NCI-H2196 (cell line): ENCODE measurements around the gene SEPHS1.
"Not testable (repeated sequence)": the region's sequence is repeated elsewhere in the genome, so short reads cannot be mapped to it uniquely, and the experiment has no call there.

ENCODE experiments used
- DNase-seq: peaks from one replicate; lab custom pipeline; 2025; ENCODE audit not compliant: unreplicated experiment; lab: John Stamatoyannopoulos, UW

SEPHS1 gene, protein sequence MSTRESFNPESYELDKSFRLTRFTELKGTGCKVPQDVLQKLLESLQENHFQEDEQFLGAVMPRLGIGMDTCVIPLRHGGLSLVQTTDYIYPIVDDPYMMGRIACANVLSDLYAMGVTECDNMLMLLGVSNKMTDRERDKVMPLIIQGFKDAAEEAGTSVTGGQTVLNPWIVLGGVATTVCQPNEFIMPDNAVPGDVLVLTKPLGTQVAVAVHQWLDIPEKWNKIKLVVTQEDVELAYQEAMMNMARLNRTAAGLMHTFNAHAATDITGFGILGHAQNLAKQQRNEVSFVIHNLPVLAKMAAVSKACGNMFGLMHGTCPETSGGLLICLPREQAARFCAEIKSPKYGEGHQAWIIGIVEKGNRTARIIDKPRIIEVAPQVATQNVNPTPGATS

DNA sequence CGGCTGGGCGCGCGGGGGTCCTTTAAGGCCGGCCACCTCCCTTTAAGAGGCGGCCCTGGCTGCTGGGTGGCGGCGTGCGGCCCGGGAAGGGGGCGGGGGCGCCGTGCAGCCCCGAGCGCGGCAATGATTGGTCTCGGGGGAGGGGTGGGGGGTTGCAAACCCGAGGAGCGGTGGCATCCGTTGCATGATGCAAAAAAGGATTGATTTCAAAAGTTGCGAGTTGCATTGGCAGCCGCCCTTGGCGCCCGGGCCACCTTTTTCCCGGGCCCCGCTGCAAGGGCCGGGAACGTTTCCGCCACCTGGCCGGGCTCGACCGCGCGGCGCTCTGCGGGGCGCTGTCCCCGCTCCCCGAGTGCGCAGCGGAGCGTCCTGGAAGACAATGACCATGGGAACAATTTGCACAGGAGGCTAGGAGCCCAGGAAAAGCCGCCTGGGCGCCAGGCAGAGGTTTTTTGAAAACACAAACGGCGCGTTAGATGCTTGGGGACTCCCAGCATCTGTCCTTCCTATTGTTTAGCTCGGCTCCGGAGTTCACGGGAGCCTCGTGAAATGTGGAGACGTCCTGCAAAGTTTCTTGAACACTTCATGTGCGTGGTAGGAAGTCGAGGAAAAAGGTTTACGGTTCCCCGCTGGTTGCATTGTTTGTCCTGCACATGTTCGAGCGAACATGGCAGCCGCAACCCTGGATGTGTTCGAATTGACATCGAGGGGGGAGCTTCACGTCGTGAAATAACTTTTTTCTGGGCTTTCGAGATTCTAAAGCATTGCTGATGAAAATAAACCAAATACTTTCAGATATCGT, at the start of gene SEPHS1:
SEPHS1 (minus strand) TSS at position 78 of the 802 bp plus-strand sequence. CDS start 3,343 bp downstream, outside the sequence.
- peak; percentile 44 for DNase-seq

DNA sequence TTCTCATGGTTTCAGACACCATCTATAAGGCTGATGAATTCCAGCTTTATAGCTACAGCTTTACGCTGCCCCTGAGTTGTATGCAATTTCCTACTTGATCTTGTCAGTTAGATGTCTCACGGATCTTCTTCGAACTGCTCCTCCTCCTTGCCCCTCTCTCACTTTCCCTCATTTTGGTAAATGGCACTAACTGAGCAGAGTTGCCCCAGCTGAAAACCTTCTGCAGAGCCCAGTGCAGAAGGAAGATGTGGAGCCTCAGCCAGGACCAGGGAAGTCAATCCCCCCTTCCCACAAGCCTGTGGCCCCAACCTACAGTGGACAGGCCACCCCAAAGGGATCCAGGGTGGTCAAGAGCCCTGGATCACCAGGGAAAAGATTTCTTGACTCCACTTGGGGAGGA, 49.0 kb upstream of the SEPHS1 start:
- no peak for DNase-seq

DNA sequence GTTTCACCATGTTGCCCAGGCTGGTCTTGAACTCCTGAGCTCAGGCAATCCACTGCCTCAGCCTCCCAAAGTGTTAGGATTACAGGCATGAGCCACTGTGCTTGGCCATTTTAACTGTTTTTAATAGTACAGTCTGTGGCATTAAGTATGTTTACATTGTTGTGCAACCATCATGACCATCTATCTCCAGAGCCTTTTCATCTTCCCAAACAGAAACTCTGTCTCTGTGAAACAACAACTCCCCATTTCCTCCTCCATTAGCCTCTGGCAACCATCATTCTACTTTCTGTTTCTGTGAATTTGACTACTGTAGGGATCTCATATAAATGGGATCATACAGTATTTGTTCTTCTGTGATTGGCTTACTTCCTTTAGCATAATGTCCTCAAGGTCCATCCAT, 48.3 kb upstream of the SEPHS1 start:
- no peak for DNase-seq

DNA sequence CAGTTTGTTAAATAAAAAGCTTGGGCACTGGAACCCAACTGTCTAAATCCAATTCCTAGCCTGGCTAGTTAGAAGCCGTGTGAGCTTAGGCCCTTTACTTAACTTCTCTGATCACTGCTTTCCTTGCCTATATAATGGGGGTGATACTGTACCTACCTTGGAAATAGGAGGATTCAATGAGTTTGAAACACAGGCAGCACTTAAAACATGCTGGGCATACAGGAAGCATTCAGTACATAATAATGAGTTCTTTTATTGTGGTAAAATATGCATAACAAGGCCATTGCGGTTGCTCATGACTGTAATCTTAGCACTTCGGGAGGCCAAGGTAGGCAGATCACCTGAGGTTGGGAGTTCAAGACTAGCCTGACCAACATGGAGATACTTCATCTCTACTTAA, 47.4 kb upstream of the SEPHS1 start:
- no peak for DNase-seq

DNA sequence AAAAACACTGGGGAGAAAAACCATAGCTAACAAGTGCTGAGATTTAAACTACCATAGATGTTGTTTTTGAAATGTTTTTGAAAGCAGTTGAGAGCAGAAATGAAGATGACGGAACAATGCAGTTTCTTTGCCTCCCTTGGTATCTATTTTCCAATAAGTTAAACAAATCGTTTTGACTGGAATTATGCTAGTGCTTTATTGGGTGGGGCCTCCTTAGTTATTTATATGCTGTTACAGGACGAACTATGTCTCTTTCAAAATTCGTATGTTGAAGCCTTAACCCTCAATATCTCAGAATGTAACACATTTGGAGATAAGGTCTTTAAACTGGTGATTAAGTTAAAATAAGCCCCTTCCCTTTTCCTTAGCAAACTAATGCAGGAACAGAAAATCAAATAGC, 45.5 kb upstream of the SEPHS1 start:
- no peak for DNase-seq

DNA sequence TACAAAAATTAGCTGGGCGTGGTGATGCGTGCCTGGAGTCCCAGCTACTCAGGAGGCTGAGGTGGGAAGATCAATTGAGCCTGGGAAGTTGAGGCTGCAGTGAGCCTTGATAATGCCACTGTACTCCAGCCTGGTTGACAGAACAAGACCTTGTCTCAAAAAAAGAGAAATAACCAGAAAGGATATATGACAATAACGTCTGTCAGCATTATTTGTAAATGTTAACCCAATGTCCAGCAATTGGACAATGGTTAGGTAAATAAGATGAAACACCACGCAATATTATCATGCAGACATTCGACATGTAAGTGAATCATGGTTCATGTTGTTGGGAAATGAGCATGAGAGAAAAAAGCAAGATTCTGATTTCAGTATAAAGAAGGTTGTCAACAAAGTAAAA, 44.6 kb upstream of the SEPHS1 start:
- no peak for DNase-seq

DNA sequence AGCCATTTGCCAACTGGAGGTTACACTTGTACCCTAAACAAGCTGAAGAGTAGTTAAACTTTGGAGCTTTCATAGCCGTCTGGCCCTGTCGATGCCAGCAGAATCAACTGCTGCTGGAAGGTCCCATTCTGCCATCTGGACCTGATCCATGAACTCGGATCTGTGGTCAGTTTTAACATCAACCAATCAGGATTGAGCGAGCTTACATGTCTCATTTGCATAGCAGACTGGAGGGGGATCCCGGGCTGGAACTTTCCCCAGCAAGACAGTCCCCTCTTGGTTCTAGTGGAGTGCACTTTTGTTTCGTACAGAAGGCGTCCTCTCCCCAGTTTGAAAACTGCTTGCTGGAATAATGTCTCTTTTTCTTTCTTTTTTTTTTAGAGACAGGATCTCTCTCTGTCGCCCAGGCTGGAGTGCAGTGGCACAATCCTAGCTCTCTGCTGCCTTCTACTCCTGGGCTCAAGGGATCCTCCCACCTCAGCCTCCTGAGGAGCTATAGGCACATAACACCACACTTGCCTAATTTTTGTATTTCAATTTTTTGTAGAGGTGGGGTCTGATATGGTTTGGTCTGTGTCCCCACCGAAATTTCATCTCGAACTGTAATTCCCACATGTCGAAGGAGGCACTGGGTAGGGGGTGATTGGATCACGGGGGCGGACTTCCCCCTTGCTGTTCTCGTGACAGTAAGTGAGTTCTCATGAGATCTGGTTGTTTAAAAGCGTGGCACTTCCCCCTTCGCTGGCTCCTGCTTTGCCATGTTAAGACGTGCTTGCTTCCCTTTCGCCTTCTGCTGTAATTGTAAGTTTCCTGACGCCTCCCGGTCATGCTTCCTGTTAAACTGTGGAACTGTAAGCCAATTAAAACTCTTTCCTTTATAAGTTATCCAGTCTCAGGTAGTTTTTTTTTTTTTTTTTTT, 42.8 kb upstream of the SEPHS1 start:
- no peak for DNase-seq

DNA sequence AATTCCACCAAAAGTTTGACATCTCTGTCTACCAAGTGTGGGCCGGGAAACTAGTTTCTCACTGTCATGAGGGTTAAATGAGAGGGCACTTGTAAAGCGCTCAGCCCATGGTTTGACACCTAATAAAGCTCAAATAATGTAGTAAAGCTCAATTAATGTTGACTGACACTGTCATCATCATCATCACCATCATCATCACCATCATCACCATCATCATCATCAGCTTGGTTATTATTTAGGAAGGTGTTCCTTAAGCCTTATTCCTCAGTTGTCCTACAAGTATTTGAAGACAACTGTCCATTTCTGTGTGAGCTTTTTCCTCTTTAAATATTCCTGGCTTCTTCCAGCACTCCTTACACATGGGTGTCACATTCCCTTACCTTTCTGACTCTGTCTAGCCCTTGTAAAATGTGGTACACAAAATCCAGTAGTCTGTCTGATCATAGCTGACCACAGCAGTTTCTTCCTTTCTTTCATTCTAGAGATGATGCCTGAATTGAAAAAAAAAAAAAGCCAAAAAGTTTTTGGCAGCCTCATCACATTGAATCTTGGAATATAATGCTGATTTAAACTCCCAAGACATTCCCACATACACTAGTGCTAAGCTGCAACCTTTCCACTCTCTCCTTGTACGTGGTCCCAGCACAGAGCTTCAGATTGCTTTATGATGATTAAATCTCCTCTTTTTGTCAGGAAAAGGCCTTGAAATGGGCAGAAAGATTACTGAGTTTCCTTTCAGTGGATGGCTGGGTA, 40.6 kb upstream of the SEPHS1 start:
- DNase-seq: no peak

DNA sequence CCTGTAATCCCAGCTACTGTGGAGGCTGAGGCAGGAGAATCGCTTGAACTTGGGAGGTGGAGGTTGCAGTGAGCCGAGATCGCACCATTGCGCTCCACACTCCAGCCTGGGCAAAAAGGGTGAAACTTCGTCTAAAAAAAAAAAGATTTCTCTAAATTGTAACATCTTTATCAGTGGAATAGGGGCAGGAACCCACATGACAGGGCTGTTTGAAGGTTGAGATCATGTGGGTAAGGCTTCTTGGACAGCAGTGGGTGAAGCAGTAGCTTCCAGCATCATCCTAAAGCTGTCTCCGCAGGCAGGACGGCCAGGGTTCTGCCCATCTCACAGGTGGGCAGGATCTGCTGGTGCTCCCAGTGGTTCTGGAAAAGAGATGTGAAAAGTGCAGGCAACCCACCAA, 37.9 kb upstream of the SEPHS1 start:
- DNase-seq: no peak

DNA sequence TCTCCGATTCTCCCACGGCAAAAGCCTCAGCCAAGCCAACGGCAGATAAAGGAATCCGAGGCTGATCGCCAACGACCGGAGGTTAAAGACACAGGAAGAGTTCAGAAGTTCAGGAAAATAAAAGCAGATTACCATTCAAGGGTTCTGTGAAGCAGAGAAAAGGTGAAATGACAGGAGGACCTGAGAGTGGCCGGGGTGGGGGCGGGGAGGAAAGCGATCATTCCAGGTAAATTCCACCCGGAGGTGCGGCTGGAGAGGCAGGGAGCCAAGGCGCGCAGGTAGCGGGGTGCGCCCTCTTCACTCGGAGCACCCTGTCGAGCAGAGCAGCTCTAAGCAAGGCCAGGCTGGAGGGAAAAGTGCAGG, 35.3 kb upstream of the SEPHS1 start:
- DNase-seq: no peak

DNA sequence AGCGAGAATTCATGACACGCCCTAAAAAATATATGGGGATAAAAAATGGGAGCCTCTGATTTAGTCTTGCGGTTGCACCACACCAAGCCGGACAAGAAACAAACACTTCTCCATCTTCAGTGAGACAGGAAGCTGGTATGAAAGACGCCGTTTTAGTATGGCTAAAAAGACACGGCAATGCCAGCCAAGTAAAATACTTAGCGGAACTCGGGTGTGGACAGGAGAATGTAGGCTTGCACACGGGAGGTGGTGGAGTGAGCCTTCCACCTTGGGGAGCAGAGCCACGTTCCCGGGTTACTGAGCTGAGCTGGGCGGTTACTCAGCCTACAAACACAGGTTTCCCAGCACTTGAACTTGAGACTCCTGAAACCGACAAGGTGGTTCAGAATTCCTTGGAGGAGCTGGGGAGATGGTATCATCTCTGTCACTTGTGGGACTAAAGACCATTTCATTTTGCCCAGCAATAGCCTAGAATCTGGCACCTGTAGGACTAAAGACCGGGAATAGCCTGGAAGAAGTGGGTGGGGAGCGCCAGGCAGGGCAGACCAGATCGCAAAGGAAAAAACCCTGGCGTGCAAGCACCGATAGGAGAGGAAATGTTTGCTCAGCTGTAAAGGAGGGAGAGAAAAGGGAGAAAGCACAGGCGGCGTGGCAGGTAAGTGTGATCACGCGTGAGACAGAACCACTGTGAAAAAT, 34.8 kb upstream of the SEPHS1 start:
- DNase-seq: no peak

DNA sequence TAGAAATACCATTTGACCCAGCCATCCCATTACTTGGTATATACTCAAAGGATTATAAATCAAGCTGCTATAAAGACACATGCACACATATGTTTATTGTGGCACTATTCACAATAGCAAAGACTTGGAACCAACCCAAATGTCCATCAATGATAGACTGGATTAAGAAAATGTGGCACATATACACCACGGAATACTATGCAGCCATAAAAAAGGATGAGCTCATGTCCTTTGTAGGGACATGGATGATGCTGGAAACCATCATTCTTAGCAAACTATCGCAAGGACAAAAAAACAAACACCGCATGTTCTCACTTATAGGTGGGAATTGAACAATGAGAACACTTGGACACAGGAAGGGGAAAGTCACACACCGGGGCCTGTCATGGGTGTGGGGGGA, 31.0 kb upstream of the SEPHS1 start:
- not testable (repeated sequence) for DNase-seq

DNA sequence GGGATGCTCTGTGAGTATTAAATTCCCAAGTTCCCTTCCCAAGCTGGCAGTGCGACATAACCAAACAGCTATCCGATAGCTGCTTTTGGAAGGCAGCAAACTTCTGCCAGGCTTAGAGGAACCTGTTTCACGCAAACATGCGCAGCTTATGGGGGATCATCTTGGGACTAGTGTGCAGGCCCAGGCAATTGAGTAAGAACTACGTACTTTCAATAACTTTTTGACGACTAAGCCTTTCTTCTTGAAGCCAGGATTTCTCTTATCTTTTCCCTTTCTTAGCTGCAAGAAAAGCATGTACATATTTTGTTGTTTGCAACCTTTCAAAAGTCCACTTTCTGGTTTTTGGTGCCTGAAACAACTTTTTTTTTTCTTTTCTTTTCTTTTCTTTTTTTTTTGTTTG, 28.7 kb upstream of the SEPHS1 start:
- DNase-seq: no peak

DNA sequence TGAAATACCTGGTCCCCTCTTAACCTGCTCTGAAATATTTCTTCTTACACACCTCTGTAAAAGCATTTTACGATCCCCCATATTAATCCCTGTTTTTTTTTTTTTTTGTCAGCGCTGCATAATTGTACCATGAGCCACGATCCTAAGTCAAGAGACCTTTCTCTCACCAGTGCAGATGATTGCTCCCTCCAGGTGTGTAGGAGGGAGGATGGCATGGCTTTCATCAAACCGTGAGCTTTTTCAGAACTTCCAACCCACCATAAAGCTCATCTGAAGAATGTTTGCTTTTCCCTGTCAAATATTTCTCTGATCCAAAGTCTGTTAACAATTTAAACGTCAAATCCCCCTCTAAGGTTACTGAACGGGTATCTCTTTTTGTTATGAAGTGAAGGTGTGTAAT, 28.2 kb upstream of the SEPHS1 start:
- no peak for DNase-seq

DNA sequence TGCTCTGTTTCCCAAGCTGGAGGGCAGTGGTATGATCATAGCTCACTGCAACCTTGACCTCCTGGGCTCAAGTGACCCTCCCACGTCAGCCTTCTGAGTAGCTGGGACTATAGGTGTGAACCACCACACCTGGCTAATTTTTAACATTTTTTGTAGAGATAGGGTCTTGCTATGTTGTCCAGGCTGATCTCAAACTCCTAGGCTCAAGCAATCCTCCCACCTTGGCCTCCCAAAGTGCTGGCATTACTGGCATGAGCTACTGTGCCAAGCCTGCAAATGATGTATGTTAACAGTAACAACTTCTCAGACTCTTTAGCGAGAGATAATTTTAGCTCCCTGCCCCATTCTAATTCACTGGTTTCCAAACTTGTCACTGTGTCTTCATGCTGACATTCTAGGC, 27.7 kb upstream of the SEPHS1 start:
- no peak for DNase-seq

DNA sequence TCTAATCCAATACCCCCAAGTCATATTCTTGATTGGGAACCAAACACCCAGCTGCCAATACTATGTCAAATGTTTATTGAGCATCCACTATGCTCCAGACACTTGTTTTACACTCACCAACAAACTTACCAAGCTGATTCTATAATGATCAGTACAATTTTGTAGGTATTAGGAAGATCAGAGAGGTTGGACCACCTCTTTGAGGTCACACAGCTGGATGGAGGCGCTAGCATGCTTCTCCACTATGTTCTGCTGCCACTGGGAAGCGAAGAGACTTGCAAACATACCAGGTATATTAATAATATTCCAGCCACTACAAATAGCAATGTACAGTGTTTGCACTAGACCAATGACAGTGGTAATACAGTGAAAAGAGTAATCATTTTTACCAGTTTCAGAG, 25.6 kb upstream of the SEPHS1 start:
- no peak for DNase-seq

DNA sequence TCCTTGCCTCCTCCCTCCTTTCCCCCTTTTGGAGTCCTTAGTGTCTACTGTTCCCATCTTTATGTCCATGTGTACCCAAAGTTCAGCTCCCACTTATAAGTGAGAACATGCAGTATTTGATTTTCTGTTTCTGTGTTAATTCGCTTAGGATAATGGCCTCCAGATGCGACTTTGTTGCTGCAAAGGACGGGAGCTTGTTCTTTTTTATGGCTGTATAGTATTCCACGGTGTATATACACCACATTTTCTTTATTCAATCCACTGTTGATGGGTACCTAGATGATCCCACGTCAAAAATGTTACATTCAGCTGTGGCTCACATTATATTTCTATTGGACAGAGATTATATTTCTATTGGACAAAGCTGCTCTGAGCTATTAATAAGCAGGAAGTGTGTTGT, 24.4 kb upstream of the SEPHS1 start:
- no peak for DNase-seq

DNA sequence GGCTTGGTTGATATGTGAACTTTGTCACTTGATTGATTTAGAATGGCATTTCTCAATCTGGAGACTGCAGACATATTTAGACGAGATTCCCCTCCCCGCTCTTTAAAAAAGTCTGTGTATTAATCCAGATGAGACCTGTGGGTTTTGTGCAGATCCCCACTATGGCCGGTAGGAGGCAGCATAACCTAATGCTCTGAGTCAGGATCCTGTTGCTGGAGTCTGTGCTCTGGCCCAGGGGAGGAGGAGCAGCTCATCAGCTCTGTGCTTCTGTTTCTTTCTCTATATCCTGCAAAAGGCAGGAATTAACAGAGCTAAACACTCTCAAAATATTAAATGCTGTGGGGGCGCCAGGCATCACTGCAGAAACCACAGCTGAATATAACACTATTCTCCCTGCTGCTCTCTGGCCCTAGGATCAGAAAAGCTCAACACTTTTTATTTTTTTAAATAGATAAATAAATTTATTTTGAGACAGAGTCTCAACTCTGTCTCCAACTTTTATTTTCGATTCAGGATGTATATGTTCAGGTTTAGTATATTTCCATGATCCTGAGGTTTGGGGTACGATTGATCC, 23.9 kb upstream of the SEPHS1 start:
- DNase-seq: peak; percentile 67

DNA sequence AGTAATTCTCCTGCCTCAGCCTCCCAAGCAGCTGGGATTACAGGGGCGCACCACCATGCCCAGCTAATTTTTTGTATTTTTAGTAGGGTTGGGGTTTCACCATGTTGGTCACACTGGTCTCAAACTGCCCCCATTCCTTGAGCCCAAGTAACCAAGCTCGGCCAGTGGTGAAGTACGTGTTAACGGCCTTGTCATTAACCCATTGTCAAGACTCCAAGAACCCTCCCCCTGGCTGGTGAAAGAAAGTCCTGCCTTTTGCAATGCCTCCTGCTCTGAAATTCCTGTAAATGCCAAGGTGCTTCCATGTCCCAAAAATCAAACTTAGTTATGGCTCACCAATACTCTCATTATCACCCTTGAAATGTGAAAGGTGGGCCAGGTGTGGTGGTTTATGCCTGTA, 18.8 kb upstream of the SEPHS1 start:
- DNase-seq: no peak

DNA sequence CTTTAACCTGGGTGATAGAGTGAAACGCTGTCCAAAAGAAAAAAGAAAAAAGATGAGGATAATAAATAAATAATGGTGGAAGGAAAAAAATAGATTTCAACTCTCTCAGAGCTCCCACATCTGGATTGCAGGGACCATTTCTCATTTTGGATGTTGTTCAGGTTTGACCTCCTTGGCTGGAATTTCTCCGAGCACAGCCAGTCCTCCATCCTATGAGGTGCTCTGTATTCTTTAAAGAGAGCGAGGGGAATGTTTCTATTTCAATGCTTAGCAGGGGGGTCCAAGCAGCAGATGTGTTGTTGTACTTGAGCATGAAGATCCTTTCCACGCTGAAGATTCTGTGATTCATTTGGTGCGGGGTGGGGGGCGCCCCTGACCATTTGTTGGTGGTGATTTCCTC, 17.7 kb upstream of the SEPHS1 start:
- no peak for DNase-seq
